ENCODE measurements around the gene EXD3.

DNA sequence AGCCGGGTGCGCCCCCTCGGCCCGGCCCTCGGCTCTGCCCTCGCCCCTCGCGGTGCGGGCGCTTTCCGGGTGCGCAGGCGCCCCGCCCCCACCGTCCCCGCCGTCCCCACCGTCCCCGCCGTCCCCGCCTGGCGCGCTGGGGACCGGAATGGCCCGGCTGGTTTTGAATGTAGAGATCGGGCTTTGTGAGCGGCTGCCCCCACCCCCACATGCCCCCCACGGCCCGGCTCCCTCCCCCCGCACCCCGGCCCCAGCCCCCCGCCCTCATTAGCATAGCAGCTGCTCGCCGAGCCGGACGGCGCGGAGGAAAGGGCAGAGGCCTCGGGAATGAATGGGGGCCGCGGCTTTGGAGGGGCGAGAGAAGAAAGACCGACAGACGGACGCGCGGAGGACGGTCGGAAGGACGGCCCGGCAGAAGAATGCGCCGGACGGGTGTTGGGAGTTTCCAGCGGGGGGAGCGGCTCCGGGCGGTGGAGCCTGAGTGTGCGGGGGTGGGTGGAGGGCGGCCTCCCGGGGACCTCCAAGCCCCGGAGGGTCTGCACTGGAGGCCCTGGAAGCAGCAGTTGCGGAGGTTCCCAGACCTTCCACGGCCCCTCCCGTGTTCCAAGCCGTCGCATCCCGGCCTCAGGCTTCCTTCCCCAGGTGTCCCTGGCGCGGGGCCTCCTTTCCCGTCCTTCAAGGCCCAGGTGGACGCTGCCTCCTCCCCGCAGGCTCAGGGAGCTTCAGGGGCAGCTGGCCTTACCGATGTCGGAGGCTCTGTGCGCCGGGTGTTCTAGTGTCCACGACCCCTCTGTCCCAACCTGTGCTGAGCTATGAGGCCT, 126.9 kb downstream of the EXD3 start:
- TF ChIP-seq CTCF (IDR thresholded peaks at IDR 0.05) (no peak), POLR2A (IDR thresholded peaks at IDR 0.05; ENCODE audit: low read length) (no peak), ZFP36 (IDR thresholded peaks at IDR 0.05; ENCODE audit: borderline replicate concordance, partially characterized antibody) (no peak), MAZ (IDR thresholded peaks at IDR 0.05; ENCODE audit: borderline replicate concordance, low read depth, low read length) (no peak), HDAC2 (IDR thresholded peaks at IDR 0.05) (no peak), FOSB (CRISPR knock-in tag; IDR thresholded peaks at IDR 0.05) (no peak), JUNB (IDR thresholded peaks at IDR 0.05) (no peak), PBX3 (IDR thresholded peaks at IDR 0.05) (no peak), CEBPB (IDR thresholded peaks at IDR 0.05) (no peak), RCOR1 (IDR thresholded peaks at IDR 0.05; ENCODE audit: low read depth, low read length) (no peak), MYC (IDR thresholded peaks at IDR 0.05; ENCODE audit: borderline replicate concordance, low read length) (no peak), ZSCAN20 (CRISPR knock-in tag; IDR thresholded peaks at IDR 0.05) (no peak)
